ENCODE results near the gene CRYZL1.

- TF ChIP-seq ARNTL (CRISPR knock-in tag; IDR thresholded peaks at IDR 0.05; ENCODE audit: borderline replicate concordance, low read depth): no peak
- no peak for TF ChIP-seq TSHZ2 (CRISPR knock-in tag; IDR thresholded peaks at IDR 0.05)
- no peak for TF ChIP-seq SNAI2 (CRISPR knock-in tag; IDR thresholded peaks at IDR 0.05)
- TF ChIP-seq TCF4 (CRISPR knock-in tag; IDR thresholded peaks at IDR 0.05; ENCODE audit: borderline replicate concordance): no peak
- TF ChIP-seq ZNF565 (CRISPR knock-in tag; conservative IDR thresholded peaks at IDR 0.05; ENCODE audit: low read depth): no peak
- no peak for TF ChIP-seq GLIS3 (CRISPR knock-in tag; IDR thresholded peaks at IDR 0.05)
- no peak for TF ChIP-seq POU6F1 (CRISPR knock-in tag; IDR thresholded peaks at IDR 0.05; ENCODE audit: borderline replicate concordance, low read depth)
- TF ChIP-seq, protein P1, sequence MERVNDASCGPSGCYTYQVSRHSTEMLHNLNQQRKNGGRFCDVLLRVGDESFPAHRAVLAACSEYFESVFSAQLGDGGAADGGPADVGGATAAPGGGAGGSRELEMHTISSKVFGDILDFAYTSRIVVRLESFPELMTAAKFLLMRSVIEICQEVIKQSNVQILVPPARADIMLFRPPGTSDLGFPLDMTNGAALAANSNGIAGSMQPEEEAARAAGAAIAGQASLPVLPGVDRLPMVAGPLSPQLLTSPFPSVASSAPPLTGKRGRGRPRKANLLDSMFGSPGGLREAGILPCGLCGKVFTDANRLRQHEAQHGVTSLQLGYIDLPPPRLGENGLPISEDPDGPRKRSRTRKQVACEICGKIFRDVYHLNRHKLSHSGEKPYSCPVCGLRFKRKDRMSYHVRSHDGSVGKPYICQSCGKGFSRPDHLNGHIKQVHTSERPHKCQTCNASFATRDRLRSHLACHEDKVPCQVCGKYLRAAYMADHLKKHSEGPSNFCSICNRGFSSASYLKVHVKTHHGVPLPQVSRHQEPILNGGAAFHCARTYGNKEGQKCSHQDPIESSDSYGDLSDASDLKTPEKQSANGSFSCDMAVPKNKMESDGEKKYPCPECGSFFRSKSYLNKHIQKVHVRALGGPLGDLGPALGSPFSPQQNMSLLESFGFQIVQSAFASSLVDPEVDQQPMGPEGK (CRISPR knock-in tag; IDR thresholded peaks at IDR 0.05; ENCODE audit: borderline replicate concordance): no peak
- TF ChIP-seq ZFP30 (CRISPR knock-in tag; IDR thresholded peaks at IDR 0.05): no peak
- TF ChIP-seq, protein P2, sequence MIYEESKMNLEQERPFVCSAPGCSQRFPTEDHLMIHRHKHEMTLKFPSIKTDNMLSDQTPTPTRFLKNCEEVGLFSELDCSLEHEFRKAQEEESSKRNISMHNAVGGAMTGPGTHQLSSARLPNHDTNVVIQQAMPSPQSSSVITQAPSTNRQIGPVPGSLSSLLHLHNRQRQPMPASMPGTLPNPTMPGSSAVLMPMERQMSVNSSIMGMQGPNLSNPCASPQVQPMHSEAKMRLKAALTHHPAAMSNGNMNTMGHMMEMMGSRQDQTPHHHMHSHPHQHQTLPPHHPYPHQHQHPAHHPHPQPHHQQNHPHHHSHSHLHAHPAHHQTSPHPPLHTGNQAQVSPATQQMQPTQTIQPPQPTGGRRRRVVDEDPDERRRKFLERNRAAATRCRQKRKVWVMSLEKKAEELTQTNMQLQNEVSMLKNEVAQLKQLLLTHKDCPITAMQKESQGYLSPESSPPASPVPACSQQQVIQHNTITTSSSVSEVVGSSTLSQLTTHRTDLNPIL (CRISPR knock-in tag; IDR thresholded peaks at IDR 0.05; ENCODE audit: low read depth): no peak
Measured at GRCh38 chr21:33539616-33540015, 101.9 kb downstream of the CRYZL1 start.
